Measurements from ENCODE around the gene MORN1. TPM values are rescaled to one million over a fixed set of nuclear protein-coding genes. Genes with fewer than 3 reads are reported as not detected.

The MORN1 gene
- total and polyA plus RNA-seq, 10 donors = 1.9 to 13.5 (median 6.9) TPM

GRCh38 chr1:2412395-2412772 is 21.0 kb upstream of the MORN1 start, which contains the start of gene PEX10:
Gene PEX10 (minus strand): TSS chr1:2412564. CDS start chr1:2412502, 62 bp downstream.
- Histone ChIP-seq H3K4me1 (peaks cover 29 to 70% (median 53%) of the 10 kb centered on the region in 6 donors), H3K9me3 (no peaks in the 10 kb centered on the region), H3K27me3 (replicated peaks in 1 of 7) (peaks cover 0 to 24% (median 2%) of the 10 kb centered on the region in 7 donors), H3K36me3 (peaks cover 0 to 30% (median 18%) of the 10 kb centered on the region in 6 donors), H3K27ac (peak within 1 kb of the TSS; percentile 82 to 93 (median 89)), H3K4me3 (peak within 1 kb of the TSS; percentile 75 to 97 (median 86))
- intact Hi-C loops (cut with DNase I; ENCODE audit: low total_unique reads) = loop anchor here (5.0 kb wide), 1 partner anchor 135 kb away; no protein-coding TSS in a partner anchor
- TF ChIP-seq POLR2A (IDR thresholded peaks at IDR 0.05) (peak in 2 of 3 donors; percentile 2 to 86), POLR2AphosphoS5 (IDR thresholded peaks at IDR 0.05) (peak; percentile 89 to 93 (median 90)), CTCF (IDR thresholded peaks at IDR 0.05 in 8 of 11, conservative IDR thresholded peaks at IDR 0.05 in 3 of 11) (peak in 2 of 11 experiments; percentile 21 to 43)
- WGBS, 5 donors = 0 to 1% (median 0%) methylated on average over 5 to 55 of the region's 55 CpGs
- DNase-seq = peak; percentile 100

GRCh38 chr1:2411801-2412394 is 20.5 kb upstream of the MORN1 start:
- intact Hi-C loops (cut with DNase I; ENCODE audit: low total_unique reads) = loop anchor here (5.0 kb wide), 1 partner anchor 135 kb away; no protein-coding TSS in a partner anchor
- no peak for DNase-seq
- Histone ChIP-seq H3K4me1 (peaks cover 28 to 65% (median 50%) of the 10 kb centered on the region in 6 donors), H3K9me3 (no peaks in the 10 kb centered on the region), H3K27ac (peak overlapping the region; percentile 82 to 93 (median 89)), H3K27me3 (replicated peaks in 1 of 7) (peaks cover 0 to 19% (median 2%) of the 10 kb centered on the region in 7 donors), H3K36me3 (peaks cover 0 to 35% (median 22%) of the 10 kb centered on the region in 6 donors), H3K4me3 (peak overlapping the region; percentile 75 to 97 (median 86))
- TF ChIP-seq CTCF (IDR thresholded peaks at IDR 0.05 in 8 of 11, conservative IDR thresholded peaks at IDR 0.05 in 3 of 11) (no peak), POLR2A (IDR thresholded peaks at IDR 0.05) (peak in 1 of 3 donors; percentile 1), POLR2AphosphoS5 (IDR thresholded peaks at IDR 0.05) (no peak)
- 7 to 22% (median 9%) methylated on average over 9 to 38 of the region's 38 CpGs for WGBS, 5 donors

- no peak for DNase-seq
- Histone ChIP-seq H3K9me3 (no peaks in the 10 kb centered on the region), H3K27me3 (replicated peaks in 1 of 7) (no peaks in the 10 kb centered on the region), H3K27ac (no peak overlapping the region), H3K4me3 (no peak overlapping the region), H3K4me1 (peaks cover 23 to 64% (median 39%) of the 10 kb centered on the region in 6 donors), H3K36me3 (peaks cover 0 to 56% (median 43%) of the 10 kb centered on the region in 6 donors)
- TF ChIP-seq POLR2AphosphoS5 (IDR thresholded peaks at IDR 0.05) = no peak
- no peak for TF ChIP-seq CTCF (IDR thresholded peaks at IDR 0.05 in 8 of 11, conservative IDR thresholded peaks at IDR 0.05 in 3 of 11)
- no peak for TF ChIP-seq POLR2A (IDR thresholded peaks at IDR 0.05)
- intact Hi-C loops (cut with DNase I; ENCODE audit: low total_unique reads) = loop anchor here (5.0 kb wide), 1 partner anchor 138 kb away; no protein-coding TSS in a partner anchor
- 90 to 98% (median 95%) methylated on average over 9 to 12 of the region's 12 CpGs for WGBS, 5 donors
These were observed 18.4 kb upstream of the MORN1 start for GRCh38 chr1:2409745-2410144.

- intact Hi-C loops (cut with DNase I; ENCODE audit: low total_unique reads) = no loop called here
- Histone ChIP-seq H3K36me3 (peaks cover 0 to 65% (median 52%) of the 10 kb centered on the region in 6 donors), H3K4me1 (peaks cover 16 to 64% (median 34%) of the 10 kb centered on the region in 6 donors), H3K27me3 (replicated peaks in 1 of 7) (no peaks in the 10 kb centered on the region), H3K27ac (no peak overlapping the region), H3K9me3 (no peaks in the 10 kb centered on the region), H3K4me3 (no peak overlapping the region)
- WGBS, 5 donors = 84 to 91% (median 89%) methylated on average over 8 to 13 of the region's 13 CpGs
- no peak for DNase-seq
- no peak for TF ChIP-seq POLR2A (IDR thresholded peaks at IDR 0.05)
- no peak for TF ChIP-seq CTCF (IDR thresholded peaks at IDR 0.05 in 8 of 11, conservative IDR thresholded peaks at IDR 0.05 in 3 of 11)
- TF ChIP-seq POLR2AphosphoS5 (IDR thresholded peaks at IDR 0.05) = no peak
These were observed 17.5 kb upstream of the MORN1 start for GRCh38 chr1:2408859-2409276.
